ENCODE data around the gene ELAVL4.

ELAVL4 gene

DNA sequence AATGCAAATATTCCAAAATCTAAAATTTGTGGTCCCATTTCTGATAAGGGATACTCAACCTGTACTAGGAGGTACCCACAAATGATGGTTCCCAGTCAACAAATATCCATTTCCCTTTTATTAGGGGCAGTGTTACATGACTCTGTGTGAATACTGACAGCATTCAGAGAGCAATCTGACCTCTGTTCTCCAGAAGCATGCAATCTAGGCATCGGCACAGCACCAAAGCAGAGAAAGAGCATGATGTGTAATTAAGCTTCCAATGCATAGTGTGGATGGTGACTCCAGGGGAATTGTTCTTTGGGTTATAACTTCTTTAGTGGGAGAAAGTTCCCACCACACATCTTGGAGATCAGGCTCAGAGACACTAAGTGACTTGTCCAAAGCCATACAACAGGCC, 71.6 kb downstream of the ELAVL4 start:
- DNase-seq, result no peak

DNA sequence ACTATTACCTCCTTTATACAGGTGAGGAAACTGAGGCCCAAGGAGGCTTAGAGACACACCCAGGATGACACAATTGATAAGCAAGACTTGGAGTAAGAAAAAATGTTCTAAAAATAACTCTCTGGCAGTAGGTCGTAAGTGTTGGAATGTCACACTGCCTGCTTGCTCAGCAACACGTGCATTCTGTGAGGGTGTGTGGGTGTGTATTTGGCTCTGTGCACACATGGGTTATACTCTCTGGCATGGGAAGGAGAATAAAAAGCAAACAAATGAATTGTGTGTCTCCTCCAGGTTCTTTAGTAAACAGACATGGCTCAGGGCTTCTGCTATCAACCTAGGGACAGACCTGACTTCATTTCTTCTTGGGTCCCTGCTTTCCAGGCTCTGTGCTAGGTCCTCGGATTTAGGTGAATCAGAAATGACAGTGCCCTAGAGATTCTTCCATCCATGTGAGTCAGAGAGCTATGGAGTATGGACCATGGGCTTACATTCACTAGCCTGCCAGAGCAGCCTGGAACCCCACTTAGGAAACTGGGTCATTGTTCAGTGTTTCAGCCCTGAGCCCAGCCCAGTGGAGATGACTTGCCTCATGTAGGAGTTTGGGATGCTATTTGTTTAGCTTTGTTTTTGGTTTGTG, 72.4 kb downstream of the ELAVL4 start:
- no peak for DNase-seq

DNA sequence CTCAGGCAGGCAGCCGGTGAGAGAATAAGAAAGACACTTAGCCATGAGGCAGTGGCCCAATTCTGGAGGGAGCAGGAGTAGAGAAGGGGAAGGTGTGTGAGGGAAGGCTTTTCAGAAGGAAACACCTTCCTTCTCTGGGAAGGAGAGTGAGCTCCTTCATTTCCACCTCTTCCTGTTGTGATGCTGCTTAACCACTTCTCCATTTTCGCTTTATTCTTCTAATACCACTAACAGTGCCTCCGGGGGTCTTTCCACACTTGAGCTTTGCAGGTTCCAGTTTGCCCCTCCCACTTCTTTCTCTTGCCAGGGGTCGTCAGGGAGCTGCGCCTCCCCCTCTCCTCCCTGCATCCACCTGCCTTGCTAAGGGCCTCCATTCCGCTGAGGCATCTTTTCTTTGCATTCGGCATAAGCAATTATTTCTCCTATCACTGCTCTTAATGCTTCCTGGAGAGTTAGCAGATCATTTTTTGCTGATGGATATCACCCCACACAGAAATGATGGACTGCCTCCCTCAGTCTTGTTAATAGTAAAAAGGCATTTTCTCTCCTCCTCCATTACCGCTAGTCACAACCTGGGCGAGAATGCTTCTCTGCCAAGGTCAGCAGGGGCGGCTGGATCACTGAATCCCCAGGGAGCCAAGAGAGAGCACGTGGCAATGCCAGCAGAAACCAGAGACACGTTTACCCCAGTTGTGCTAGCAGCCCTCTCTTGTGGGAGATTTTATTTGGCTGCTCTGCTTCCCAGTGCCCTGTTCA, 74.8 kb downstream of the ELAVL4 start:
- DNase-seq, result peak; percentile 5

- DNase-seq, result no peak
These were observed 80.6 kb downstream of the ELAVL4 start for GRCh38 chr1:50189369-50189768.

DNA sequence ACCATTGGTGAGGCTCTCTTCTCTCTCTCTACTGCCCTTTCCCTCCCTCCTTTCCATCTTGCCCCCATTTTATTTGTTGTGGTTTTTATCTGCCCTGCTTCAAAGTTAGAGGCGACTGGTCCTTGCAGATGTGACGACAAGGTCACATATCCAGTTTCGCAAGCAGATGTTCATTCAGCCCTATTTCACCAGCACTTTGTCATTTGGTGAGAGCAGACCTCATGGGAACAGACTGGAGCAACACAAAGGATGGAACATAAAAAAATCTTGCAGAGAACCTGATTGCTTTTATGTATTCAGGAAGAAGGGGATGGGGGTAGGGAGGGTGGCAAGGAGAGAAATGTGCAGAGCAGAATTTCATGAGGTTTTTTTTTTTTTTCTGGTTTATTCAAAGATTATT, 84.3 kb downstream of the ELAVL4 start:
- peak; percentile 63 for DNase-seq

GRCh38 chr1:50195205-50195604, 86.5 kb downstream of the ELAVL4 start:
- DNase-seq, result no peak

DNA sequence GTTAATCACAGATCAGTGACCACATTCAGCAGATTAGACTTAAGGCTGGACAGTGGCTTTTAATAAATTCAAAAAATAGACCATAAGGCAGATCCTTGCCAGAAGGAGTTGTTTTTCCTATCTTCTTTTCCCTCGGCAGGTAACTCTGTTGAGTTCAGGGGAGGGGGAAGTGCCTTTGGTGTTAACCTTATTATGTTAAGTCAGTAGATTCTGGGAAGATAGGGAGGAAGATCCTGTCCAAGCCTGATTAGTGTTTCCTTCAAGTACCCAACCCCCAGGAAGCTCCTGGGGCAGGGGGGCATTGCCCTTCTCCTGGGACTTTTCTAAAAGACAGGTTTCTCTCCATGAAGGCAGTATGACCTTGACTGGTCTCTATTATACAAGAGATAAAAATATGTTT, 87.4 kb downstream of the ELAVL4 start:
- no peak for DNase-seq

- peak; percentile 86 for DNase-seq
These were observed 88.5 kb downstream of the ELAVL4 start for GRCh38 chr1:50197216-50197615.

DNA sequence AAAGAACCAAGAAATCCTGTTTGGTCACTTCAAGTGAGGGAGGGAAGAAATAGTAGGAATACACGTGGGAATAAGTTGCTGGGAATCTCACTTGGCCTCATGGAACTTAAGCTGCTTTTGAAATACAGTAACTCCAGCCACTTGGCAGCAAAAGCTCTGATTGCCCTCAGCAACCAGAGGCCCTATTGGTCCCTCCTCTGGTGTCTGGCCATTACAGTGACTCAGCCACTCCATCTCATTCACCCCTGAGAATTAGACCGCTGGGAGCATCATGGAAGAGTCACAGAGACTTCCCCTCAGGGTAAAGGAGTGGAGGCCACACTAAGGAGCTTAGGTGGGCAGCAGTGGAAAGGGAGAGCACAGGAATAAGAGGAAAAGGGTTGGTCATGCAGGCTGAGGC, 99.6 kb downstream of the ELAVL4 start:
- no peak for DNase-seq

DNA sequence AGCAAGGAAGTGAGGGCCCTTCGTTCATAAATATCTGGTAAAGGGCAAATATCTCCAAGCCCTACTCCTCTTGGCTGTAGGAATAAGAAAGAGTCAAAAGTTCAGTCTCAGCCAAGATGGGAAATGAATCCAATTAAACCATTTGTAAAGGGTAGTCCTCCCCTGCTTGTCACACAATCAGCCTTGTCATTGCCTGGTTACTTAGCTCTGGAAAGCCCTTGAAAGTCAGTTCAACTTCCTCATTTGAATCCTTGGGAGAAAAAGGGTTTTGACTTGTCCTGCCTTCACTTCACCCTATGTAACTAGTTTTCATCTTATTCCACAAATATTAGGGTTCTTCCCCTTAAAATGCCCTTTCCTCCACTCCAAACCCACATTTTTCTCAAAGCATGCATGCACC, 100.0 kb downstream of the ELAVL4 start:
- DNase-seq, result no peak

DNA sequence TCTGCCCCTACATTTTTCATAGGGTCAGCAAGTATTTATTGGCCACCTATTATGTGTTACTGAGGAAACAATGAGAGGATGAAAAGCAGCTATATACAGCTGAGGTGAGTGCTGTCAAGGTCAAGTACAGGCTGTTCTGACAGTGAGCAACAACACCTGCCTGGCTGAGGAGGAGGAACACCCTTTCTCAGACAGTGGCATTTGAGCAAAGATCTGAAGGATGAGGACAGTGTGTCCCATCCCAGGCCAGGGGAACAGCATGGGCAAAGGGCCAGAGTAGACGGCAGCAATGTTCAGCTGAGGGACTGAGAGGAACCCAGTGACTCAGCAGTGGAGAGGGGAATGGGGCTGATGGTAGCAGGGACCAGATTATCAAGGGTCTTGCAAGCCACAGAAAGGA, 101.0 kb downstream of the ELAVL4 start:
- no peak for DNase-seq

DNA sequence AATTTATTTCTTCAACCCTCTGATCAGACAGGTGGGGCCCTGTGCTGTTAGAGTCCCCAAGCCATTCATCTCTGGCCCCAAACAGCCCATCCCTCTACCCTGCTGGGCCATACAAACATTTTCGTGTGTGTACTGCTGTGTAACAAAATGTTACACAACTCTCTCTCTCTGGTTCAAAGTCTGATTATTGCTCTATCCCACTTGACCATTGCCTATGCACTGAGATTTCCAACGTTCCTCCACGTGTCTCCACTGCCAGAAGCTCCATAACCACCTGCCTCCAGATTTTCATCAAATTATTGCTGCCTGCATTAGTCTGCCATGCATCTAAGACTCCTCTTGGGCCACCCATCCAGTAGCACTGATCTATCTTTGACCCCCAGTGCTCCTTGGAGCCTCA, 104.8 kb downstream of the ELAVL4 start:
- no peak for DNase-seq

DNA sequence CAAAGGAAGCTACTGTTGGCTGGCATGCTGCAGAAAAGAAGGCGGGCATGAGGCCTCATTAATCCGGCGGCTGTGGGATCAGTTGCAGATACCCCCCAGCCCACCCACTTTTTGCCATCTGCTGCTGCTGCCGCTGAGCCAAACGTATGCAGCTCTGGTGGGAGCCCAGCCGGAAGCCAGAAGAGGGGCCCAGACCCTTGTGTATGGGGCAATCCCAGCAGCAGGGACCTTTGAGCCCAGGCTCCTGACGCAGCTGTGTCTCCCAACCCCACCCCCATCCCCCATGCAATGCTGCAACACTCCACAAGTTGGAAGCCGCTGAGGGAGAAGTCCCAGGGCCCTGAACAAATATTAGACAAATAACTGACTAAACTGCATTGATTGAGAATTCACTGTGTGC, 106.0 kb downstream of the ELAVL4 start:
- peak; percentile 45 for DNase-seq

DNA sequence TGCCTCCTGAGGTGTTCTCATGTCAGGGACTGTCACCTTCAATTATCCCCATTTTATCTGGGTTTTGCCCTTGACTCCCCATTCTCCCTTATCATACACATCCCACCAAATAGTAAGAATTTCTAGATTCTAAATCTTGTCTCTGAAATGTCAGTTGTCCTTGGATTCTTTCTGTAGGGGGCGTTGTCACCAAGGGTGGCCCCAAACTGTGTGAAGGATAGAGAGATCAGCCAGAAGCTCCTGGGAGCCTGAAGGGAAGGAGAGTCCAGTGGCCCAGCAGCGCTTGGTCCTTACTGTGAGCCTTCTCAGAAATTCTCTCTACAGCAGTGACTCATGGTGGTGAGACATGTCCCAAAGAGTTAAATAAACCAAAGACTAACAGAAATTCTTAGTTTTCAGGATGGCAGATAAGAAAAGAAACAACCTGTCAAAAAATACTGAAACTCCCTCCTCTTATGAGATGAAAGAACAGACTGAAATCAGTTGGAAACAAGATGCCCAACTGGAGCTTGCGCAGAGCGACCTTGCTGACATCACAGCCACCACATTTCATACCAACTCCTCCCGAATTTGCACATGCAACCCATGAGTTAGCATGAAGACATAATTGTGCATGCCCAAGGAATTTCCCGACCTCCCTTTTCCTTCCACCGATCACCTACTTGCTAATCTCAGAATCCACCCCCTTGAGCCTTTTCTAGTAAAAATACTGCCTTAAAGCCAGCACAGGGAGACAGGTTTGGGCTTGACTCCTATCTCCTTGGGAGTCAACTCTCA, 109.8 kb downstream of the ELAVL4 start:
- DNase-seq, result no peak

DNA sequence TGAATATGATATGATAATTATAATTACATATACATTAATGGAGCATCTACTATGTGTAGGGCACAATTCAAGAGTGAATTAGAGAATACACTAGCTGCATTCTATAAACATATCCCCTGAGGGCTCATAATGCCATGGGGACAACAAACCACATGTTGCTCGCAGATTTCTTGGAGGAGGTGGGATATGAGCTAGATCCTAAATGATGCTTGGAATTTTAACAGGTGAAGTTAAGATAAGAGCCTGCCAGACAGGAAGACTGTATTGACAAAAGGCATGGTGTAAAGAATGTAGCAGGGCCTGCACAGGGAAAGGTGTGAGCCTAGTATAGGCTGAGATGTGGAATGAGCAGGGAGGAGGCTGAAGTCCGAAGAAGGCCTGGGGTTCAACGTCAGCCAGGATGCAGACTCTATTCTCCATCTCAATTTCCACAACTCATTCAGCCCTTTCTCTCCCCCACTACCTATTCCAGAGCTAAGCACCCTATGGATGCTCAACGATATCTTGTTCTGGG, 120.2 kb downstream of the ELAVL4 start:
- no peak for DNase-seq

DNA sequence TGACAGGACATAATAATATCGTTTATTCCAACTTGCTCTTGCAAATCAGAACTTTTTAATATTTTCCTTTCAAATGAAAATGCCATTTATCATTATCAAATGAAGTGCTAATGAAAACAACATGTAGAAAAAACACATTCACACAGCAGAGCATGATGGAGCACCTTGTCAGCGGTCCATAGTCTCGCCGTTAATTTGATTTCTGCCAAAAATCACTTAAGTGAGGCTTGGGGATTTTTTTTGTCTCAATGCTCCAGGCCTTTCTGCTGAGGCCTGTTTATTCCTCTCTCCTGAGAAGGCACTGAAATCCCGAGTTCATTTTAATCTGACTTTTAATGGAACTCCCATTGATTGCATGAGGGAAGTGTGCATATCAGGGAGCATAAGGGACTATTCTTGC, 122.5 kb downstream of the ELAVL4 start:
- no peak for DNase-seq

DNA sequence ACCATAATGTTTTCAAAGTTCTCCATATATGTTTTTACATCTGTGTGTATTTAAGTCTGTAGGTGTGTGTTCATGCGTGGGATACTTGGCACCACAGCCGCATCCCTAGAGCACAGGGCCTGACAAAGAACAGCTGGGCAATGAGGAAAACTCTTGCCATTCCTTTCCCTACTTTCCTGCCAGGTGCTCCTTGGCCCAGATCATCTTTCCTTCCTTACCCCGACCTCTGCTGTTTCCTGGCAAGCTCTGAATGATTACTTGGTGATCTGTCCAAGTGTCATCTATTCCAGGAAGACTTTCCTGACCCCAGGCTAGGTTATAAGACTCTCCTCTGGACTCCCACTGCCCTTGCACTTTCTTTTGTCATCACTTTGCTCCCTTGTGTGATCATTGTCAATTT, 123.6 kb downstream of the ELAVL4 start:
- DNase-seq, result no peak

DNA sequence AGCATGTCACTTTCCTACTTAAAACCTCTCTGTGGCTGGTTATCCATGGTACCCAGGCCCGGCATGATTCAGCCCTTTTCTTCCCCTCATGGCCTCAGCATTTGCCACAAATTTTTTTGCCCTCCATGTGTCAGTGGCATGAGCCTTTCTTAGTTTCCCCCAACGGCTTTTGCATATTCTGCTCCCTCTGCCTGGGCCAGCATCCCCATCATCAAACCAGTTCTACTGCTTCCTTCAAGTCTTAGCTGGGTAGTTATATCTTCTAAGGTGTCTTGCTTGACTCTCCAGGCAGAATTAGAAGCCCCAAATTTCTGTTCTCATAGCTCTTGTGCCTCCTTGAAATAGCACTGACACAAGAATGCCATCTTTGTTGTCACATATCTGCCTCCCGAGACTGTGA, 127.9 kb downstream of the ELAVL4 start:
- DNase-seq, result no peak

DNA sequence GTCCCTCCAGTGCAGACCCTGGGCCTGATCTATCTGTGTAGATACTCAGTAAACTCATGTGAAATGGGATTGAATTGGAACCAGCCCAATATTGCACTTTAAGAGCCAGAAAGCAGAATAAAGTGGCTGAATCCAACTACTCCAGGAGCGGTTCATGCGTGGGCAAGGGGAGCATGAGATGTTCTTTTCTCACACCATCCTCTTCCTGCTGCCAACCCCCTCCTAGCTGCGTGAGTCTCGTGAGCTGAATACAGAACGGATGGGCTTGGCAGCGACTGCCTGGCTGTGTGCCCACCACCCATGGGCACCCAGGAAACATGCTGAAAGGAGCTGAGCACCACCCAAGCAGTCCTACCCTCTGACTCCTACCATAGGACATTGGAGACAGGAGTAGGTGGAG, 128.3 kb downstream of the ELAVL4 start:
- DNase-seq, result no peak

GRCh38 chr1:50243939-50244338, 135.2 kb downstream of the ELAVL4 start:
- no peak for DNase-seq

GRCh38 chr1:50246869-50247268, 138.1 kb downstream of the ELAVL4 start:
- no peak for DNase-seq

DNA sequence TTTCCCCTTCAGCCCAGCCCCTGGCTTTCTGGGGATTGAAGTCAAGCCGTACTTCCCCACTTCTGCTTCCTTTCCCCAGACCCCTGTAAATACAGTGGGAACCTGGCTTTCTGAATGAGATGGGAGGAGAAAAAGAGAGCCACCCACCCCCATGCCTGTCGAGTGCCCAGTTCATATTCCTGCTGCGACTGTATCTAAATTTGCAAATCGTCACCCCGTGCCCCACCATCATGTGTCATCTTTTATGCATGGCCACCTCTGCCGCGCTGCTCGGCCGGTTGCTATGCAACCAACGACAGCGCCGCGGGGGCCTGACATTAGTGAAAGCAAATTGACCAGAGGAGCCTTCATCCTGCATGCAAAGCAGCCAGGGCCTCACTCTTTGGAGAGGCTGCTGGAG, 143.0 kb downstream of the ELAVL4 start:
- no peak for DNase-seq

DNA sequence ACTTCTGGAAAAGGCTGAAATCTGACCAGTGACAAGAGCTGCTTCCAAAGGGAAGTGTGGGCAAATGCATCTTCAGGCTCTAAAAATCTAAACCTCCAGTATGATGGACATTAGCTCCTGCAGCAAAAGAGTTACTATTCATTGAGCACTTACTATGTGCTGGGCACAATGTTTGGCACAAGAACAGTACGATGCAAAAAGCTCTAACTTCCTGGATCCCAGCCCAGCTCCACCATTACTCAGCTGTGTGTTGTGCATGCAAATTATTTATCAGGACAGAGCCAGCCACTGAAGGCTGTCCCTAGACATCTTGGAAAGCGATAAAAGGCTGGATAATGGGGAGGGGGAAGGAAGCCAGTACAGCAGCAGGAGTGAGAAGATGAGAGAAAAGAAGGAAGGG, 143.5 kb downstream of the ELAVL4 start:
- DNase-seq, result no peak
